ENCODE measurements around the gene RFX4.
"Not testable (repeated sequence)": the region's sequence is repeated elsewhere in the genome, so short reads cannot be mapped to it uniquely, and the experiment has no call there.

RFX4 gene

DNA sequence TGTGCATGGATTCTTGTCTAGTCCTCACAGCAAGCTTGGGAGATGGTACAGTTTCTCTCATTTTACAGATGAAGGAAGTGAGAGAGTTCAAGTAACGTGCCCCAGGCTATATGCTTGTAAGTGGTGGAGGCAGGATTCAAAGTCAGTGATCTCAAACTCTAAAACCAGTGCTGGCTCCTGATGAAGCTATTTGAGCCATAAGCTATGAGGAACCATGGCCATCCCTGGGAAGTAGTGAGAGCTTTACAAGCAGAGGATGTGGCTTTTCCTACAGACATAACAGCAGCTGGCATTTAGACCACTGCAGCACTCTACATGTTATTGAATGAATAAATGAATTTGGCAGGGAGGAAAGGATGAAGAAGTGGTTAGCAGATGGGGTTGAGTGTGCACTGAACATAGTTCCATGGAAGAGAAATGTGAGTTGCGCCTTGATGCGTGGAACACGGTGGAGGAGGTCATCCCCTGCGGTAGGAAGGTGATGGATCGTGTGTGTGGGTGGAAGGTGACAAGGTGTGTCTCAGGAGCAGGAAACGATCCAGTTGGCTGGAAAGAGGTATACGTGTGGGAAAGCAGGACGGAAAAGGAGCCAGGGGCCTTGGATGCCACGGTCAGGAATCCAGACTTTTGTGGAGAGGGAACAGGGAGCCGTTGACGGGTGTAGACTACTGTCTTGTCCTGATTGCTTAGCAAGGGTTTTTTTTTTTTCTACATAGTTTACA is 65.2 kb downstream of the RFX4 start:
- DNase-seq: no peak

DNA sequence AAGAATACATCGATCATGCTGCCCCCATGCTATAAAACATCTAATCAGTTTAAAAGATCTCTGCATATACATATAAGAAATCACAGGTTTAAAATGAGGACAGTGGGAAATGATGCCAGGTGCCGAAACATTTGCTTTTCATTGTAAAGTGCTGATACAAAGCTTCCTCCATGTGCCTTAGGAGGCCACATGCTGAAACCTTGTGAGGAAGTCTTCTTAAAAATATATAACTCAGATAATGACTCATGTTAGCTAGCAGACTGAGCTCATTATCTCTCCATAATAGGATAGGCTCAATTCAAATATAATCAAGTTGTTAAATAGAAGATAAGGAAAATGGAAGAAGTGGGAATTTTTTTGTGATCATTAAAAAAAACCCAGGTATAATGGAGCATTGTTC is 65.9 kb downstream of the RFX4 start:
- DNase-seq: peak; percentile 6

DNA sequence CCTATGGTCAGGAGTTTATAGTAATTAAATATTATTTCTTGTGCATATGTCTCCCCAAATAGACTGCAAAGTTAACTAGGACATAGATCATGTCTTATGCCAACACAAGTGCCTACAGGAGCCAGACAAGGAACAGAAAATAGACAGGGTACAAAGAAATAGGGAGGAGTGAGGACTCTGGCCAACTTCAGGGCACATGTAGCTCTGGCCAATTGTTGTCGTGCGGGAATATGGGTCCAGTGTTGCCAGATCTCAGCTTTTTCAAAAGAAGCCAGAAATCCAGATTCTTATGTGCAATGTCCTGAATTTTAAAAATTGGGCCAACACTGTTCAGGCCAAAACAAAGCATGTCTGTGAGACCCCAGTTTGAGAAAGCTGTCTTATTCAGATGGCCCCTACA is 68.7 kb downstream of the RFX4 start:
- DNase-seq: no peak

DNA sequence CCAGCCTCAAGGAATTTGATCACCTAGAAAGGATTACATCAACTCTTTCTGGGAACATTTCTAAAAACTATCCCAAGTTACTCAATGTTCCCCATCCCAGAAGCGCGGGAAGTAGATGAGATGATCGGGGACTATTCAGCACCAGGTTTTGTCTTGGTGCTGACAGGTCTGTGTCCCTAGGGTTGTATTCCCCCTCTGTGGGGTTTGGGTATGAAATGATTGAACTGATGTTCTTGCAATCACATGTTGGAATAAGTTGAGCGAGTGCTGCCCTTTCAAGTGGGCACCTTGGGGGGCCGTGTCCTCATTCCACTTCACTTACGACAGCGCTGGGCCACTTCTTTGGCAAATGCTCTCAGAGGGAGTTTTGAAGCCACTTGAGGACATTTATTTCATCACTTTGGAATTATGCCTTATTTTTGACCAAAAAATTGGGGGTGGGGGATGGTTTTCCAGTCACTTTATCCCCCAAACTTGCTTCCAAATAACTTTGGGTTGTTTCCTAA is 69.8 kb downstream of the RFX4 start:
- DNase-seq: no peak

DNA sequence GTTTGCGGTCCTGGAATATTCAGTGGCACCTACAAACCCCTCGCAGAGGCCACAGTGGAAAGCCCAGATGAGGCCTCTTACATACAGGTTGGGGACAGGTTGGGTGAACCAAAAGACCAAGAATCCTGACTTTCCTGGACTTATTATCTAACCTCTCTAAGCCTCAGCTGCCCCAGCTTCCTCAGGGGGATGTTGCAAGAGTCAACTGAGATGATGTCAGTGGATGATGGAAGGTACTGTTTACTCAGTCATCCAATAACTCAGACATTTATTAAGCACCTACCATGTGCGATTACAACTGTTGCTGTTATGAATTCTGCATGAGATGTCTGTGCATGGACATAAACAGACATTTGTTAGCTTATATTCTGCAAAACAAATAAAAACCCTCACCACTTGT is 72.8 kb downstream of the RFX4 start:
- no peak for DNase-seq

DNA sequence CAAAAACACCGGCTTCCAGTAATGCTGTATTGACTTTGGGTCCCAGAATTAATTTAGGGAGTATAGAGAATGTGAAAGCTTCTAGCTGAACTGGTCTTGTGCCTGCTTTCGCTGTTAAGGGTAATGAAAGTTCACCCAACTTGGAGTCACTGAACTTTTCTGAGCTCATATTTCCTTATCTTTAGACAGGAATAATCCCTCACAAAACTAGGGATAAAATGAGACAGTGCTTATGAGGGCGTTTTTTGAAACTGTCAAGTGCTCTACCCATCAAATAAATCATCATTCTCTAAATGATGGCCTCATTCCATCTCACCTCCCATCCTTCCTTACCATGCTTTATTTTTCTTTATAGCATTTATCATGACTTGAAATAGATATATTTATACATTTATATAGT is 74.7 kb downstream of the RFX4 start:
- no peak for DNase-seq

DNA sequence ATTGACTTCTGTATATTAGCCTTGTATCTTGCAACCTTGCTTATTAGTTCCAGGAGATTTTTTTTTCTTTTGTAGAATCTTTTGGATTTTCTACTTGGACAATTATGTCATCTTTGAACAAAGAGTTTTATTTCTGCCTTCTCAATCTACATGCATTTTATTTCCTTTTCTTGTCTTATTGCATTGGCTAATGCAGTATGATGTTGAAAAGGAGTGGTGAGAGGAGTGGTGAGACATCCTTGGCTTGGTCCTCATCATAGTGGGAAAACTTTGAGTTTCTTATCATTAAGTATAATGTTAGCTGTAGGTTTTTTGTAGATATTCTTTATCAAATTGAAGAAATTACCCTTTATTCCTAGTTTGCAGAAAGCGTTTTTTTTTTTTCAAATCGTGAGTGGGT is 80.6 kb downstream of the RFX4 start:
- DNase-seq: no peak

DNA sequence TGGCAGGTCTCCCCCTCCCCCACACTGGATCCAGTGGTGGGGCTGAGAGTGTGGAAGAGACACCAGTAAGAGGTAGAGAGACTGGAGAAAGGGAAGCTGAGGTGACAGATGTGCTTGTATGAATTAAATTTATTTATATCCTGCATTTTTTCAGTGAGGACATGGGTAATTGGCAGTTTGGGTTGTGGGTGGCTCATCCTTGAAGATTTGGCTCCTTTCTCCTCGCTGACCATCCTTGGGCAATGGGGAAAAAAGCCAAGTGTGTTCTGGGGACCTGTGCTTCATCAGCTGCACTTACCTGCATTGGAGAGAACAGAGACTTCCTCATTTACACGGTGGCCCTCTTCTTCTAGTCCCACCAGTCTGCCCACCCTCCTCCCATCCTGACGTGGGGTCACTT is 86.4 kb downstream of the RFX4 start:
- DNase-seq: no peak

DNA sequence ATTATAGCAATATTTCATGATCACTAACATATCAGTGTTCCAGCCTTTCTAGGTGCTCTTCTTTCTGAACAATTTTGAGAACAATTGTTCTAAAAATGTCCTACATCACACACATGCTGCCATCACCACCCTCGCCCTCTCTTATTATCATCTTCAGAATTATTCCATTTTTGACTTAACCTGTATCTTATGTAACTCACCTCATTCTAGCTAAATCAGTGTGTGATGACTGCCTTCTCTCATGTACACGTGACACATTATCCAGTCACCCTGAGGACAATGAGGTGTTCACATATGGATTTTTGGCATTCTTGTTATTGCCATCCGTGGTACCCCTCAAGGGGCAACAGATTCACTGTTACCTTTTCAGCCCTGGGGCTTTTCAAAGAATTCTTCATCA is 87.3 kb downstream of the RFX4 start:
- DNase-seq: no peak

DNA sequence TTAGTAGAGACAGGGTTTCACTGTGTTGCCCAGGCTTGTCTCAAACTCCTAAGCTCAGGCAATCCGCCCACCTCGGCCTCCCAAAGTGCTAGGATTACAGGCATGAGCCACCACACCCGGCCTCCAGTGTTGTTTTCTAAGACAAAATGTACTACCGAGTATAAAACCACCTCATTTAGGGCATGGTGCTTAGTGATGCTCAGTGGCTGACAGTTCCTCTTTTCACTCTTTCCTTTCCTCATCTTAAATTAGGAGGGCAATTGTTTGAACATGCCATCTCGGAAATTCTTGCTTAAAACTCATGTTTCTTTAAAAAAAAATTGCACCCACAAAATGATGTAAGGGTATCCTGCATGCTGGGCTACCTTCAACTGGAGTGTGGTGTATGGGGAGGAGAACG is 89.0 kb downstream of the RFX4 start:
- no peak for DNase-seq

DNA sequence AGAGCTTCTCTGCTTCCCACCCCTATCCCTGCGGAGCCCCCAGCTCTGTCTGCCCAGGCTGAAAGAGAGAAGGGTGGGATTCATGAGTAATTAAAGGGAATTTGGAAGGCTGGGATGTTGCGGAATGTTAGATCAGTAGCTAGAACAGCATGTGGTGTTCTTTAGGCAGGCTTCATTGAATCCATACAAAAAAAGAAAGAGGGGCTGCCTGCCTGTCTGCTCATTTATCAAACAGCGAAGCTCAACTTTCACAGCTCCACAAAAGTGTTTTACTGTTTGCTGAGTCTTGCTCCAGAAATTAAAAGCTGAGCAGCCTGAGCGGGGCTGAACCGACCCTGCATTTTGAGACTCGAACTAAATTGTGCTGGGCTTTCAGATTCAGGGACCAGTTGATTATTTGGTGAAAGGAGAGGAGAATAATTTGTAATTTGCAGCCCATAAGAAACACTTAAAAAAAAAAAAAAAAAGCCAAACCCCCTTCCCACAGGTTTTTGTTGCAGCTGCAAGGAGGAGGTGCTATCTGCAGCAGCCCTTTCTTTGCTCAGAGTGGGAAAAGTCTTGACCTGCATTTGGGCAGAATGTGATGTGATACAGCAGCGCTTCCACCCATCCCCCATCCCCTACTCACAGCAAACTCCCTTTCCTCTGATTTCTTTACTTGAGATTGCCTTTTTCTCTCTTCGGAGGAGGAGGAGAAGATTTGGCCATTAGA is 89.7 kb downstream of the RFX4 start:
- DNase-seq: no peak

DNA sequence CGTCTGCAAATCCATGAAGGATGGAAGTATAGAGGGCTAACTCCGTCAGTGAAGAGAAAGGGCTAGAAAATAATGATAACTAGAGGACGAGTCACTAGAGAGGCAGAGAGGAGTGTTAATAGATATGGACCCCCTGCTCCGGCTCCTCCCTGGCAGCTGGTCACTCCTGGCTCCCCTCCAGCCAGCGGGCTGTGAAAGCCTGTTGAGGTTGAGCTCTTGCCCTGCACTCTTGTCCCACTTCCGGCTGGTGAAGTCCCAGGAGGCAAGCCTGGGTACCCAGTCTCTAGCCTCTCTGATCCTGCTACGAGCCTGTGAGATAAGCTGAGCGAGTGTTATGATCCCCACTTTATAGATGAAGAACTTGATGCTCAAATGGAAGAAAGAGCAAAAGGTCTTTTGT is 90.3 kb downstream of the RFX4 start:
- DNase-seq: no peak

DNA sequence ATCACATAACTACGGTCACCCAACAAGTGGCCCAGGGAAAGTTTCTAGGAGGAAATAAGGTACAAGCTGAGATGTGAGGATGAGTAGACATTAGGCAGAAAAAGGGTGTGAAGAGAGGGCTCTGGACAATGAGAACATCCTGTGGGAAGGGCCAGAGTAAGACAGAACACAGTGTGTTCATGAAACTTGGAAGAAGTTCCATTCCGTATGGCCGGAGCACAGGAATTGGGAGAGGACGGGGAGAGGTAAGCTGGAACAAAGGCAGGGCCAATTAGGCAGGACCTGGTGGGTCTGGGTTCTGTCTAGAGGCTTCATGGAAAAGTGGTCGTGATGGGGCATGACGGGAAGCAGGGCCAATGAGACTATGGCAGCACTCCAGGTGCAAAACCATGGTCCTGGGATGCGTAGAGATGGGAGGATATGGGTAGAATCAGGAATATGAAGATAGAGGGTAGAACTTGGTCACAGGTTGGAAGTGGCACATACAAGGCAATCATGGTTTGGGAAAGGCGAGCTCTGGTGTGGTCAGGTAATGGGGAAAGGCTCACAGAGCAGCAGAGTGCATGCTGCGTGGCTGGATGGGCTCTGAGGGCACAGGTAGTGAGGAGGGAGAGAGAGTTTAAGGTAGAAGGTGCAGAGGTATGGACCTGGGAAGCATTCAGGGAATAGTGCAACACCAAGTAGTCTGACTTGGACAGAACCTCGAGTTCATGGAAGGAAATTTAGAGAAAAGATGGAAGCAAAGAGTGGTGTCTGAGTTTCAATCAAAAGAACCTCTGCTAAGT is 93.0 kb downstream of the RFX4 start:
- DNase-seq: no peak

DNA sequence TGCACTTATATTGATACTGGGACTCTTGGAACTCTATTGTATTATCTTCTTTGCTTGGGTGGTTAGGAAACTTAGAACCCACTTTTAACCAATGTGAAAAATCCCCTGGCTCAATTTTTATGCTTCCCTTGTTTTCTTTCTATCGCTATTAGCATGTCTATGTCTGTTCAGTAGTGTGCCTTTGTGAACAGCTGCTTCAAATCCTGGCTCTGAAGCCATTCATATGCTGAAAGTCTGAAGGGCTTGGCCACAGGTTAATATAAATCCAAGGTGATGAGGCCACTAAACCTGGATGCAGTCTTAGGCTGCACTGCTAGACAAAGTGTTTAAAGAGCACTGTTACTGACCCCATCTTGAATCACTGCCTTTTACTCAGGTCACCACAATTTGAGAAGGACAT is 96.8 kb downstream of the RFX4 start:
- no peak for DNase-seq

DNA sequence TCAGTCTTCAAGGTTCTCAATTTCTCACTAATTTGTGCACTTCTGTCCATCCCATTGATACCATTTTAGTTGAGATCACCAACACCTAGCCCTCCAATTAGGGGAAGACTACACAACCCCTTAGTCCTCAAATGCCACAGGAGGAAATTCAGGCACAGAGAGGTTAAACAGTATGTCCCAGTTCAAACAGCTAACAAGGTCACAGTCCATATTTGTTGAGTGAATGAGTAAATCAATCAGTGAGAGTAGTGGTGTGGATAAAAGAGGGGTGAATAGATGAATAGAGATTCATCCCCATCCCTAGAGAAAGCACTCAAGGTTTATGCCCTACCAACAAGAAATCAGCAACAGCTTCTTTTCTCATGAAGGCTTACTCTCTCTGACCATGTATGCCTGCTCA is 97.5 kb downstream of the RFX4 start:
- DNase-seq: no peak

DNA sequence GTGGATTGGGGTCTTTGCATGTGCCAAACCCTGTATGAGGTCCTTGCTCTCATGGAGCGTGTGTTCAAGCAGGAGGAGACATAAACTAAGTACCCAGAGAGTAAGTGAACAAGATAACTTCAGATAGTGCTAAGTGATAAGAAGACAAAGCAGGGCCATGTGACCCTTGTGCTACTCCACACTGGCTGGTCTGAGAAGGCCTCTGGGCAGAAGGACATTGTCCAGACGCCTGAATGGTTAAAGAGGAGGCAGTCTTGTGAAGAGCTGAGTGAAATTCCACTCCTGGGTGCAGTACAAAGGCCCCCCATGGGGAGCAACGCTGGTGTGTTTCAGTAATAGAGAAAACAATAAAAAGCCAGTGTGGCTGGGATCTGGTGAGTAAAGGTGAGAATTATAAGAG is 98.4 kb downstream of the RFX4 start:
- no peak for DNase-seq

DNA sequence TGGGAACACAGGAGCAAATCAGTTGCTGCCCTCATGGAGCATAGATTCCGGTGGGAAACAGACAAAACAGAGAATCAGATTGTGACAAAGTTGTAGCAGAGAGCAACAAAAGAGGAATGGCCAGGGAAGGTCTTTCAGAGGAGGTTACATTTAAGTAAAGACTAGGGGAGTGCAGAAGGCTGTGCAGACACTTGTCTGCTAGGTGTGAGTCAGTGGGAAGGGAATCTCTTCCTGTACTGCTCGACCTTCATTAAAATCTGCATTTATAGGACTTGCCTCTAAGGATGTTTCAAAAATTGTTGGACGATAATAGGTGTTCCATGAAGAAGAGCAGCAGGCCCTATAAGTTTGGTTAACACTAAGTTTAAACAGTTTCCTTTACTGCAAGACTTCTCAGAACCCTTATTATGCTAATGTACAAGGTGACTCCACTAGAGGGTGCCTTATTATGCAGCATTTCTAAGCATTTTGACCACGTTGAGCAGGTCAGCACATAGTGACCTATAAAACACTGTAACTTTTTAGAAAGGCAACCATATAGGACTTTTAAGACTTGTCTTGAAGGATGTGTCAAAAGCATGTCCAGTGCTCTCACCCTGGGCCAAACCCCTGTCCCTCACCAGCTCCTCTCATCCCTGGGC is 99.9 kb downstream of the RFX4 start:
- DNase-seq: peak; percentile 14

DNA sequence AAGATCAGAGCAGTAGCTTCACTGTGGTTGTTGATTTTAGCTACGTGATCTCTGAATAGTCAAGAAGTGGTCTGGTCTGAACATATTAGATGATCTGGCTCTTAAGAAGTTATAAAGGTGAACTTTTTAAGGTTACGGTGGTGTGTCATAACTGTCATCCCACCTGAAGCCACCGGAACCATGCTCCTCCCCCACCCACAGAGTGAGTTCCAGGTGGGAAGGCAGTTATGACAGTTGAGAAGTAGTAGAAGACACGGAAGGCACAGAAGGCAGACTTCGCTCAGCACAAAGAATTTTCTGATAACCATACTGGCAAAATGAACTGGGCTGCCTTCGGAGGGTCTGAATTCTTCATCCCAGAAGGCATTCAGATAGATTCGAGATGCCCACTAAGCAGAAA is 101.7 kb downstream of the RFX4 start:
- DNase-seq: no peak

DNA sequence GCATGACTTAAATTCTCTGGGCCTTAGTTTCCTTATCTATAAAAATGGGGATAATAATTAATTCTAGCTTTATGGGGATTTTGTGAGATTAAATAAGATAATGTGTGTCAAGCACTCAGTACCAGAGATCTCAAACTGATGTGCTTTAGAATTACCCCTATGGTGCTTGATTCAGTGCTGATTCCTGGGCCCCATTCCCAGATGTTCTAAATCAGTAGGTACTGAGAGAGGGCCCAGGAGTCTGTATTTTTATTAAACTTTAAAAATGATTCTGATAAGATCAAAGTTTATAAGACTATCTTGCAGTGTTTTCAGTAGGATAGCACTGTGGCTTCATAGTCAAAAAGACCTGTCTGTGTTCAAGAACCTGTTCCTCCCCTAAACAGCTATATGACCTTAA is 102.6 kb downstream of the RFX4 start:
- no peak for DNase-seq

DNA sequence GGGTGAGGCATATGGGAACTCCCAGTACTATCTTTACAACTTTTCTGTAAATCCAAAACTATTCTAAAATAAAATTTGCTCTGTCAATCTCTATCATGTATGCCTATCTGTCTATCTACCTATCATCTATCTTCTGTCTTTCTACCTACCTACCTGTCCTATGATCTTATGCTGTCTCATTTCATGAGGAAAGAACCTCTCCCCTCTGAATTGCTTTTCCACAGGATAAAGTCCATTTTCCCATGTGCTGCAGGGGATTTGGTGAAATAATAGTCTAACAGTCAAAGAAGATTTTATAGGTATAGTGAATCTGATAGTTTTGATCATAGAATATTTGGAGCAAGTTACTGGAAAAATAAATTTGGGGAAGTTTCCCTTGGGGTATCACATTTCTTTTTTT is 104.9 kb downstream of the RFX4 start:
- no peak for DNase-seq

DNA sequence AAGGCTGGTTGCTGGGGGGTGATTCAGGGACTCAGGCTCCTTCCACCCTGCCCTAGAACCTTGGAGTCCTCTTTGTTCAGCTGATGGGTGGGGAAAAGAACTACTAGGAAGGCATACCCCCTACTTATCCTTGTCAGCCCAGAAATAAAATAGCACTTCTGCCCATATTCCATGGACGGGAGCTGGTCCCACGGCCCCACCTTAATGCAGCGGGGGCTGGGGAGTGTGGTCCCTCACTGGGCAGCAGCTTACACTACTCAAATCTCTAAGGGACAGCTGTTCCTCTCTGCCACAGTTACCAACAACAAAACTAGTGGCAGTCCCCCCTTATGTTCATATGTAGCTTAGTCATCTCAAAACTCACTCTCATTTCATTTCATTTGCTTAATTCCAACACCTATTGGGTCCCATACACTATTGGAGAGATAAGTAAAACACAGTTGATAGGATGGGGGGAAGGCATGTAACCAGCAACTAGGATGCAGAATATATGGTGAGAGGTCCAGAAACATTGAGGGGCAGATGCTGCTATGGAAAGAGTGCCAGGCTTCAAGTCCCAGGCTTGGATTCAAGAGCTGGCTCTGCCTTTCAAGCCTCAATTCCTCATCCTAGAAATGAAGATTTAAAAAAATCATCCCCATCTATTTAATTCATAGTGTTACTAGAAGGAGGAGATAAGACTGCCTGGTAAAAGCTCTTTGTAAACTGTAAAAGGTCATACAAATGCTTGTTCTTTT is 107.9 kb downstream of the RFX4 start:
- DNase-seq: no peak

DNA sequence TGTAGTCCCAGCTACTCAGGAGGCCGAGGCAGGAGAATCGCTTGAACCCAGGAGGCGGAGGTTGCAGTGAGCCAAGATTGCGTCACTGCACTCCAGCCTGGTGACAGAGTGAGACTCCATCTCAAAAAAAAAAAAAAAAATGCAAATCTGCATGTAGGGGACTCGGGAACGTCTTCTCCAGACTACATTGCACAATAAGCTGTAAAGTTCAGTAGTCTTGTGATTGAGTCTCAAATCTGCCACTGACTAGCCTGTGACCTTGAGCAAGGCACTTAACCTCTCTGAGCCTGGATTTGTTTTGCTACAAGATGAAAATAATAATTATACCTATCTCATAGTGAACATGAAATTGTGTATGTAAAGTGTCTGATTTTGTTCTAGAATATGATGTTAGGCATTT is 109.2 kb downstream of the RFX4 start:
- not testable (repeated sequence) for DNase-seq

Measured in EL (cell line).